Mononuclear cell (primary cell): ENCODE data around the gene GNAI3. TPM values are rescaled to one million over a fixed set of nuclear protein-coding genes. Genes with fewer than 3 reads are reported as not detected.
A peak's percentile ranks its signal among the peaks of the same experiment; 100 is the strongest.

Experiments
- H3K27me3 ChIP-seq: 2 replicates; pipeline ENCODE4 v1.6.0; 2011; ENCODE audit warnings: low read length, control low read depth; ENCODE audit not compliant: insufficient read depth
- H3K4me1 ChIP-seq: 2 replicates; pipeline ENCODE4 v1.5.1; 2011; ENCODE audit warnings: mild to moderate bottlenecking, low read length, control low read depth; ENCODE audit not compliant: insufficient read depth
- H3K4me3 ChIP-seq: 2 replicates; pipeline ENCODE4 v1.5.1; 2011; ENCODE audit warnings: mild to moderate bottlenecking, low read length, moderate library complexity
- H3K9me3 ChIP-seq: 2 replicates; pipeline ENCODE4 v1.5.1; 2011; ENCODE audit warnings: low read depth, mild to moderate bottlenecking, control low read depth, low read length
- total RNA-seq: library from RNA; depleted of rRNA; stranded (reverse); fragments of >200 nt; gene quantifications from one replicate; pipeline ENCODE4 v1.2.3, GENCODE V29; 2012

The GNAI3 gene
- total RNA-seq, 1 donor = 8.9 TPM

DNA sequence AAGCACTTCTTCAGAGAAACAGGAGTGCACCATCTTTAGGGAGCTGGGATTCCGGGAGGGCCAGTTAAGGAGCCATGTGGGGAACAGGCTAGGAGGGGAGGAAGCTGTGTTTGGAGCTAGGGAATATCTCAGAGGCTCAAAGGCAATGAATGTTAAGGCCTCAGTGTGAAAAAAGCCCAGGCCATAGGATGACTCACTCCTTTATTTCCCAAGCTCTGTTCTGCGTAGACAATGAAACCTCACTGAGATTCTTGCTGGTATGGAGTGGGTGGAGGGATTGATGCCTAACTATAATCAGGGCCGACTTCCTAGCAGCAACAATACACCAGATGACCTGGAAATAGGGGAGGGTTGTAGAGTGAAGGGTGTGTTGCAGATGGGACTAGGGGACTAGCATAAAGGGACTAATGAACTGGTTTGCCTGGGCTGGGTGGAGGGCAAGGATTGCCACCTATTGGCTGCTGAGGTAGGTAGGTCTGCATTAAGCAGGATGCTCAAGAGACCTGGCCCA, 68.9 kb downstream of the GNAI3 start:
- Histone ChIP-seq H3K9me3 (no peaks in the 10 kb centered on the region), H3K27me3 (no peaks in the 10 kb centered on the region), H3K4me3 (no peak overlapping the region), H3K4me1 (peaks cover 72% of the 10 kb centered on the region)

DNA sequence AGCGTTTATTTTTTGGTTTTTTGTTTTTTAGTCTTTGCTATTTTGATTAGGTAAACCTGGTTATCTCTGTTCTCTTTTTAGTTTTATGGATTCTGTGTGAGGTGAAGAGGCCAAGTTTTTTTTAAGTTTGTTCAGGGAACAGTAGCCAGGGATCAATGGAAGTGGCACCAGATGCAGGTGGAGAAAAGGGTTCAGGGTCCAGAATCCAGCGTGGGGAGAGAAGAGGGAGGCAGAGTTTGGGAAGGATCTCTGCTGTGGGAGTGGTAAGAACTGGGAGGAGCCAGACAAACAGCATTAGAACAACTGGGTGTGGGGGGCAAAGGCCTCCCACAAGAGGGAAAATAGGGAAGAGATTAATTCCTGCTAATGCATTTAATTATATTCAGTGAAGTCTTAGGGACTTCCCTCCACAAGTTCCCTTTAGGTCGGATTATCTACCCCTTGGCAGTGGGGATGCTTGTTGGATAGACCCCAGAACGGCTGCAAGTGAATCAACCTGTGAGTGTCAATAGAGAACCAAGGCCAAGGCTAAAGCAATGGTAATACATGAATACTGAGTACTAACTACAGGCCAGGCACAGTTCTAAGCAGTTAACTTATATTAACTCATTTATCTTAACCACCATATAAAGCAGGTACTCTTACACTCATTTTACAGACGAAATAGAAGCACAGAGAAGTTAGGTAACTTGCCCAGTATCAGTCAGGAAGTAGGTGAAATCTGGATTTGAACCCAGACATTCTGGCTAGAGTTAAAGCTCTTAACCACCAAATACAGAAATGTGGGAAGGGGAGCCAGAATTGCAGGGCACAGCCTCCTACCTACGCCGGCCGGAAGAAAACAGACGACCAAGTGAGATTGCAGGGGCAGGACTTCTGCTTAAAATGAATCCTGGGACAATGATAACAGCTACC, 70.5 kb downstream of the GNAI3 start:
- Histone ChIP-seq H3K27me3 (no peaks in the 10 kb centered on the region), H3K4me1 (peaks cover 87% of the 10 kb centered on the region), H3K9me3 (no peaks in the 10 kb centered on the region), H3K4me3 (peak overlapping the region; percentile 61)

DNA sequence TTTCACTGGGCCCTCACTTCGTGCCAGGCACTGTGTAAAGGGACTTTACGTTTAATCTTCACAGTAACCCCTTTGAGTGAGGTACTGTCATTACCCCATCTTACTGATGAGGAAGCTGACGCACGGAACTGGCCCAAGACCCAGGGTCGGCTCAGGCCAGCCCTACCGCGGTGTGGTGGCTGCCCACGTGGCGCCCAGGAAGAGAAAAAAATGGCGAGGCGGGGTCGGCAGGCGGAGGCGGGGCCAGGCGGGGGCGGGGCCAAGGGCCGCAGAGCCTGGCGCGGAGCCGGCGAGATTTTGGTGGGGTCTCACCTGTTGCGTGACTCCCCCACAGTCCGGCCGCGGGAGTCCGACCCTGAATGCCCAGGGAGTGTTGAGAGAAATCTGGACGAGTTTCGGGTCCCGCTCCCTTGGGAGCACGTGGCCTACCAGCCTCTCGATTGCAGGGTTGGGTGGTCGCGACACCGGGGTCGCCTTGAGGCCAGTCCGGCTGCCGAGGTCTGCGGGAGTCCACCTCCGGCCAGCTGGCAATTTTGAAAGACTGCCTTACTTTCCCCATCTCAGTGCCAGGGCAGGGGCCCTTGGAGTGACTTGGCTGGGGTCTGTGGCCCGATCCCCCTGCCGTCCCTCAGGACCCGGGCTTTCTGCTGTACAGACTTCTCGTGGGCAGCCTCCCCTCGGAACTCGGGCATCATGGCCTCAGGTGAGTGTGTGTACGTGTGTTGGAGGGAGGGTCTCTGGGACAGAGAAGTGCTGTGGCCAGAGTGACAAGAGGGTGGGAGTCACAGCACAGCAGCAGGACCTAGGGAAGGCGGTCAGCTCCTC, 71.4 kb downstream of the GNAI3 start, which contains the start of the genes AMPD2 and GNAT2:
AMPD2 (plus strand) TSS at position 262 of the 825 bp plus-strand sequence. CDS start 1,339 bp downstream, outside the sequence.
GNAT2 (minus strand) TSS at position 41 of the 825 bp plus-strand sequence. CDS start 6,746 bp downstream, outside the sequence.
- Histone ChIP-seq H3K27me3 (no peaks in the 10 kb centered on the region), H3K4me1 (peaks cover 87% of the 10 kb centered on the region), H3K4me3 (peak within 1 kb of the TSS; percentile 61), H3K9me3 (no peaks in the 10 kb centered on the region)

DNA sequence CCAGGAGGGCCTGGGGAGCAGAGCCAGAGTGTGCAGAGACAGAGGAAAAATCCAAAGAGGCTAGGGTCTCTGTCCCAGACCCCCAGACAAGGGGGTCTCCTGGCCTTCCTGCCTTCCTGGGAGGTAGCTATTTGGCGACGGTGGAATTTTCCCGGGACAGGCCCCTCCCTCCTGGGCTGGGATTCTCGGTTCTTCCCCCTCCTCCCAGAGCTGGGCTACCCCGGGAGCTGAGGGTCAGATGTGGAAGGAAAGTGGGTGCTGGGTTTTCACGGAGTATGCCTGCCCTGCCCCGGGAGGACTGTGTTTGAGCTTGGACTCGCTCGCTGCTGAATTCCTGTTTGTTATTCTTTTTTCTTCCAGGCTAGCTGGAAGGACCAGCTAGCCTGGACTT, 72.0 kb downstream of the GNAI3 start:
- H3K4me3 ChIP-seq = peak overlapping the region; percentile 61
- H3K4me1 ChIP-seq = peaks cover 83% of the 10 kb centered on the region
- no peaks in the 10 kb centered on the region for H3K27me3 ChIP-seq
- H3K9me3 ChIP-seq = no peaks in the 10 kb centered on the region

DNA sequence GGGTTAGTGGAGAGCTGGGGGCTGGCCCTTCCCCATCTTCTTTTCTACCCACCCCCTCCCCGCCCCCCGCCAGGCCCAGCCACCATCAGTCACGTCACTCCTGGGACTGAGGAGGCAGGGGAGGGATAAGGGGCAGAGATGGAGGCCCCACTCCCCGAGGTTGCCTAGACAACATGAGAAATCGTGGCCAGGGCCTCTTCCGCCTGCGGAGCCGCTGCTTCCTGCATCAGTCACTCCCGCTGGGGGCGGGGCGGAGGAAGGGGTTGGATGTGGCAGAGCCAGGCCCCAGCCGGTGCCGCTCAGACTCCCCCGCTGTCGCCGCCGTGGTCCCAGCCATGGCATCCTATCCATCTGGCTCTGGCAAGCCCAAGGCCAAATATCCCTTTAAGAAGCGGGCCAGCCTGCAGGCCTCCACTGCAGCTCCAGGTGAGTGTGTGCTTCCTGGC, 72.4 kb downstream of the GNAI3 start:
- Histone ChIP-seq H3K4me3 (peak overlapping the region; percentile 61), H3K27me3 (no peaks in the 10 kb centered on the region), H3K9me3 (no peaks in the 10 kb centered on the region), H3K4me1 (peaks cover 79% of the 10 kb centered on the region)

DNA sequence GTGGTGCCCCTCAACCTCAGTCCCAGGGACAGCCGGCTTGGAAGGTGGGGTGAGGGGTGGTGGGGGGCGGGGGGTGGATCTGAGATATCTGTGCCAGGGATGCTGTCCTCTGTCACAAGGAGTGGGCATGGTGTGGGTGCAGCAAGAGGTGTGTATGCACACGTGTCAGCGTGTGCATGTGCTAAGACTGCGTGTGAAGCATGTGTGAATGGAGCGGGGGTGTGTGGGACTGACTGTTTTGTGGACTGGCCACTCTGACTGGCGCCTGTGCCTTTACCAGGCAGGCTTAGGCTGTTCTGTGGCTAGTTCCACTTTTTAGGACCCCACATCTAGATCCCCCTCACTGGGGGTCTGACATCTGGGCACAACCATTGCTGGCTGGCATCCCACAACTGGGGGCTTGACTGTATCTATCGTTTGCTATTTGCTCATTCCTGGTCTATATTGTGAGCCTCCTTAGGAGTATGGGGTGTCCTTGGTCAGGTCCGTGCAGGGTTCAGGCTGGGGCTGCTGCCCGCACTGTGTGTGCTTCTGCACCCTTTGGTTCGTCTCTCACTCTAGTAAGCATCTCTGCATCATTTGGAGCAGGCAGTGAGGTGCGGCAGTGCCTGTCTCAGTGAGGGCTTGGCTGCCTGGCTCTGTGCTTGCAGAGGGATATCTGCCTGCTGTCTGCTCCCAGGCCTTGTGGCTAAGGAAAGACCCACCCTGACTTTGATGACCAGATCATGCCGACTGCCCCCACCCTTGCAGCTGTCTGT, 73.1 kb downstream of the GNAI3 start:
- H3K4me3 ChIP-seq = peak overlapping the region; percentile 61
- H3K9me3 ChIP-seq = no peaks in the 10 kb centered on the region
- peaks cover 72% of the 10 kb centered on the region for H3K4me1 ChIP-seq
- no peaks in the 10 kb centered on the region for H3K27me3 ChIP-seq

DNA sequence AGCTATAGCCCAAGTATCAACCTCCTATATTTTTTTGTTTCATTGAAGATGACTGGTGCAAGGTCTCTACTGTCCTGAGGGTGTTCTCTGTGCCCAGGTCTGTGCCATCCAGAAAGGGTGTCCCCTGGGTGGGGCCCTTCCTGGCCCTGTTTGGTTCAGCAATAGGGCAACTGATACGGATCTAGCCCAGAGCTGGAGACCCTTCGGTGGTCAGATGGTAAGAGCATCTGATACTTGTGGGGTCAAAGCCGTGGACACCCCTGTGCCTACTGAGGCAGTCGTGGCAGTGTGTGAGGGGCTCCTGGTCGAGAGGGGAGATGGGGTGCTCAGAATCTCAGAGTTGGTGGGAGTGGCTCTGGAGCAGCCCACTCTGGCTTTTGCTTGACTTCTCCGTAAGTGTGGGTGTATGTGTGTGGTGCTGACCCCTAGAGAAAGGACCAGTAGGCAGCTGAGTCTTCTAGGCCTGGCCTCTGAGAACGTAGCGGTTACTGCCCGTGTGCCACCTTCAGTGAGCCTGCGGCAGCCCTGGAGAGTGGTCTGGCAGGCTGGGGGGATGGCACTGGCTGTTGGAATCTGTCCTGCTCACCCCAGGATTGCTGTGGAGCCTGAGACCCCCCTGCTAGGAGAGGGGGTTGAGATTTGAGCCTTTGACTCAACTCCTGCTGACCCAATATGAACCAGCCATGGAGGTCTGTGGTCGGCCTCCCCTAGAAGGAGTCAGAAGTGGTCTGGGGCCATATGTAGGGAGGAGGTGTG, 73.9 kb downstream of the GNAI3 start:
- H3K4me1 ChIP-seq = peaks cover 64% of the 10 kb centered on the region
- H3K27me3 ChIP-seq = no peaks in the 10 kb centered on the region
- H3K4me3 ChIP-seq = peak overlapping the region; percentile 61
- H3K9me3 ChIP-seq = no peaks in the 10 kb centered on the region

DNA sequence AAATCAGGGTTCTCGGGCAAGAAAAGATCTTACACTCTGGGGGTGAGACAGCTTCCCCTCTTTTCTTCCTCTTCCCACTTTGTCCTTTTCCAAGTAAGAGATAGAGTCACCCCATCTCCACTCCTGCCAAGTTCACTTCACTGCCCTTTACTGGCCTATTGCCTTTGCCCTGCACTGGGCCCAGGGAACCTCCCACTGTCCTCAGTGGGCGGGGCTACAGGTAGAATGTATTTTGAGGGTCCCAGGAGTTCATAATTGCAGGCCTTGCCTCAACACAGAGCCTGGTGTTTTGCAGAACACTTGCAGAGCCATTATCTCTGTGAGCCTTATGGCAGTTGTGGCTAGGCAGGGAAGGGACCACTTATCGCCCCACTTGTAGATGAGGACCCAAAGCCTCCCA, 74.5 kb downstream of the GNAI3 start:
- peaks cover 59% of the 10 kb centered on the region for H3K4me1 ChIP-seq
- no peak overlapping the region for H3K4me3 ChIP-seq
- no peaks in the 10 kb centered on the region for H3K9me3 ChIP-seq
- H3K27me3 ChIP-seq = no peaks in the 10 kb centered on the region

DNA sequence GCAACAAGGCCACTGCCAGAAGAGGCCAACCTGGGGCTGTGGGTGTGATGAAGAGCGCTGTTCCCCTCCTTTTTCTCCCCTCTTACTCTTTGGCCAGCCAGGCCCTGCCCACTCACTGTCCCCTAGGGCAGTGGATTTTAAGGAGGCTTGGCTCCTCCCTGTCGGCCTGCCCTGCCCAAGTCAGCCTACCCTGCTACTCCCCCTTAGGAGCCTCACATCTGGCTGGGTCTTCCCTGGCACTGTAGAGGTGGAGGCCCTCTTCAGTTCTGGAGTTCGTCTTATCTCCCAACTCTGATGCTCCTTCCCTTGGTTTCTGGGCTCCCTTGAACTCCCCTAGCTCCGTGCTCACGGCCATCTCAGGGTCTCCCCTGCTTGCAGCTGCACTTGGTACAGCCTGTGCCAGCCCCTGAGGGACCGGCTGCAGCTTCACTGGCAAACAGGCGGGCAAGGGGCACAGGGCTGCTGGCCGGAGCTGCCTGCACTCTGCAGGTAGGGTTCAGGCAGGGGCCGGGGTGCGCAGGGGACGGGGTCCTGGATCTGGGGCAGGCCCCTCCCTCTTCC, 75.3 kb downstream of the GNAI3 start:
- Histone ChIP-seq H3K4me1 (peaks cover 53% of the 10 kb centered on the region), H3K9me3 (no peaks in the 10 kb centered on the region), H3K4me3 (no peak overlapping the region), H3K27me3 (no peaks in the 10 kb centered on the region)

DNA sequence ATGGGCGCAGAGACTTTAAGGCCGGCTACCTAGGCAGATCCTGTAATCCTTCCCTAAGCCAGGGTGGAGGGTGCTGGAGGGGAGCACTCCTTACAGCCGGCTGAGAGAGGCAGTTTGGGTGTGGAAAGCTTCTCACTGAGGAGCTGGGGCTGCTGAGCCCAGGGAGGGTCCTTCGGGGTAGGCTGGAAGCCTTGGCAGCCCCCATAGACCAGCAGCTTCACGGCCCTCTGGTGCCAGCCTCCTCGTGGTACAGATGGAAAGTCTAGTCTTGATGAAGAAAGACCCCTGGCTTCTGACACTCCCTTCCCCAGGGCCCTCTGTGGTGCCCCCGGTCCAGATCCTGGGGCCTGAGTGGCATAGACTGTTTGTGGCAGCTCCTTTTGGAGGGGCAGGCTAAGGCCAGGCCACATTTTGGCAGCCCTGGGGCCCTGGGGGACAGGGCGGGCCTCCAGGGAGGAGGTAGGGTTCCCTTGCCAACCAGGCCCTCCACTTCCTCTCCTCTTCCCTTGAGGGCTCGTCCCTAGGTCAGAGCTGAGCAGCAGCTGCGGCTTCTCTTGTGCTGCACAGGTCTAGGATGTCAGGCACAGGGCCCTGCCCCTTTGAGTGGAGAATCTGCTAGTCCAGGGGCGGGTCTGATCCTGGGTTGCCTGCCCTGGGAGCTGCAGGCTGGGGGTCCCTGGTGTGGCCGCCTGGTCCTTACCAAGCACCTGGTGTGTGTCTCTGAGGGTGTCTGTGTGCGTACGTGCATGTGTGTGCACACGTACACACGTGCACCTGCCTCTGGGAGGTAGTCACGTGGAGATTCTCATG, 76.0 kb downstream of the GNAI3 start:
- H3K4me1 ChIP-seq = peaks cover 46% of the 10 kb centered on the region
- H3K4me3 ChIP-seq = no peak overlapping the region
- no peaks in the 10 kb centered on the region for H3K27me3 ChIP-seq
- no peaks in the 10 kb centered on the region for H3K9me3 ChIP-seq

DNA sequence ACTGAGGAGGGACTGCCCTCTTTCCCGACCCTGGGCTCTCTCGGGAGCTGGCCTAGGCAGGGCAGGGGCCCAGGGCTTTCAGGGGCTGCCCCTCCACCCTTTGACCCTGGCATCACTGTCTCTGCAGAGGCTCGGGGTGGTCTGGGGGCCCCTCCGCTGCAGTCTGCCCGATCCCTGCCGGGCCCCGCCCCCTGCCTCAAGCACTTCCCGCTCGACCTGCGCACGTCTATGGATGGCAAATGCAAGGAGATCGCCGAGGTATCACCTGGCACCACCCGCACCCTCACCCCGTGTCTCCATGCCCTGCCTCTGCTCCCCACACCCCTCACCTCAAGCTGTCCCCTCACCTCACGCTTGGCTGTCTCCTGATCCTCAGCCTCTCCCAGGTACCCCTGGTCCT, 76.8 kb downstream of the GNAI3 start:
- no peak overlapping the region for H3K4me3 ChIP-seq

DNA sequence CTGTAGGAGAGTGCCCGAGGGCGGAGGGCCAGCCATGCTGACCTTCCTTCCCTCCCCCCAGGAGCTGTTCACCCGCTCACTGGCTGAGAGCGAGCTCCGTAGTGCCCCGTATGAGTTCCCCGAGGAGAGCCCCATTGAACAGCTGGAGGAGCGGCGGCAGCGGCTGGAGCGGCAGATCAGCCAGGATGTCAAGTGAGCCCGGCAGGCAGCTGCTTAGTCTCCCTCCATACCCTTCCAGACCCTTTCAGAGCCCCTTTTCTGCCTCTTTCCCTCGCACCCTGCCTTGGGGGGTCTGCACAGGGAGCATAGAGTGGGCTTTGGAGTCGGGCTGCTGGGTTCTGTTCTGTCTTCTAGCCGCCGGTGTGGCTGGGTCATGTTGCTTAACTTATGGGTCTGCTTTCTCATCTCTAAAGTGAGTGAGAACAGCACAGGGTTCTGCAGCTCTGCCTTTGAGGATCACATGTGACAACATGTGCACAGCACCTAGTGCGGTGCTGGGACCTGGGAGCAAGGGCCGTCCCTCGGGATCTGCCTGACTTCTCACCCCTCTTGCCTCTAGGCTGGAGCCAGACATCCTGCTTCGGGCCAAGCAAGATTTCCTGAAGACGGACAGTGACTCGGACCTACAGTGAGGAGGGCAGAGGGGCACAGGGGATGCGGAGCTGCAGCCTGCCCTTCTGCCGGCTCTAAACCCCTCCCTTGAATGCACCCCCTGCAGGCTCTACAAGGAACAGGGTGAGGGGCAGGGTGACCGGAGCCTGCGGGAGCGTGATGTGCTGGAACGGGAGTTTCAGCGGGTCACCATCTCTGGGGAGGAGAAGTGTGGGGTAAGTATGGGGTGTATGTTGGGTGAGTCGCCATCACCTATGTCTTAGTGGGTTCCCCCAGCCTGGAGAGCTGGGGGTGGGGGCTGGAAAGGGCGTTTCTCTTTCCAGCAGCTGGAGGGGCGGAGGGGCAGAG, 77.5 kb downstream of the GNAI3 start:
- Histone ChIP-seq H3K9me3 (no peaks in the 10 kb centered on the region), H3K4me1 (peaks cover 36% of the 10 kb centered on the region), H3K4me3 (no peak overlapping the region), H3K27me3 (no peaks in the 10 kb centered on the region)

More for the DNA sequence above, 76.8 kb downstream of the GNAI3 start:
- Histone ChIP-seq H3K9me3 (no peaks in the 10 kb centered on the region), H3K4me1 (peaks cover 40% of the 10 kb centered on the region), H3K27me3 (no peaks in the 10 kb centered on the region)
